Astrocyte (in vitro differentiated cells and primary cell): ENCODE measurements around the gene LGR6. TPM values are rescaled to one million over a fixed set of nuclear protein-coding genes. Genes with fewer than 3 reads are reported as not detected.

ENCODE experiments used
- DNase-seq: peaks from one replicate; pipeline ENCODE4 v3.0.0-alpha.2; 2010; ENCODE audit warnings: low read depth
- FAIRE-seq: peaks from 2 replicates; lab custom pipeline; 2011; peaks lifted over from hg19 to GRCh38; lab: Jason Lieb, UNC
- H2AFZ ChIP-seq: 2 replicates; pipeline ENCODE4 v1.6.0; 2012; ENCODE audit warnings: low read depth, low read length, inconsistent platforms
- H3K27ac ChIP-seq: 2 replicates; pipeline ENCODE4 v1.5.1; 2011; ENCODE audit warnings: low read depth, low read length, inconsistent platforms
- H3K27me3 ChIP-seq: 2 replicates; pipeline ENCODE4 v1.6.0; 2011; ENCODE audit warnings: low read length, inconsistent platforms; ENCODE audit not compliant: insufficient read depth
- H3K36me3 ChIP-seq: 2 replicates; pipeline ENCODE4 v1.5.1; 2011; ENCODE audit warnings: low read length, inconsistent platforms; ENCODE audit not compliant: insufficient read depth
- H3K4me1 ChIP-seq: 2 replicates; pipeline ENCODE4 v1.5.1; 2011; ENCODE audit warnings: low read length, inconsistent platforms; ENCODE audit not compliant: insufficient read depth
- H3K4me2 ChIP-seq: 2 replicates; pipeline ENCODE4 v1.6.0; 2012; ENCODE audit warnings: low read length, inconsistent platforms
- H3K4me3 ChIP-seq: 2 replicates; pipeline ENCODE4 v1.5.1; 2011; ENCODE audit warnings: low read depth, mild to moderate bottlenecking, low read length, inconsistent platforms; ENCODE audit not compliant: insufficient read depth
- H3K79me2 ChIP-seq: 2 replicates; pipeline ENCODE4 v1.6.0; 2012; ENCODE audit warnings: mild to moderate bottlenecking, low read length, inconsistent platforms; ENCODE audit not compliant: insufficient read depth
- H3K9ac ChIP-seq: 2 replicates; pipeline ENCODE4 v1.6.0; 2012; ENCODE audit warnings: mild to moderate bottlenecking, low read length, inconsistent platforms
- H3K9me3 ChIP-seq: 2 replicates; pipeline ENCODE4 v1.5.1; 2012; ENCODE audit warnings: low read depth, mild to moderate bottlenecking, low read length, inconsistent platforms; ENCODE audit not compliant: insufficient read depth
- H4K20me1 ChIP-seq: 2 replicates; pipeline ENCODE4 v1.6.0; 2012; ENCODE audit warnings: low read length, inconsistent platforms; ENCODE audit not compliant: insufficient read depth
- H3K27ac Mint-ChIP-seq: one replicate; pipeline ENCODE4 v1.8.0; 2021; ENCODE audit warnings: mild to moderate bottlenecking, mixed read lengths; ENCODE audit not compliant: unreplicated experiment
- H3K27me3 Mint-ChIP-seq: one replicate; pipeline ENCODE4 v1.8.0; 2021; ENCODE audit warnings: low read depth, mixed read lengths; ENCODE audit not compliant: unreplicated experiment
- H3K36me3 Mint-ChIP-seq: one replicate; pipeline ENCODE4 v1.8.0; 2021; ENCODE audit warnings: low read depth, mixed read lengths; ENCODE audit not compliant: unreplicated experiment
- H3K4me1 Mint-ChIP-seq: one replicate; pipeline ENCODE4 v1.8.0; 2021; ENCODE audit warnings: low read depth, mixed read lengths; ENCODE audit not compliant: unreplicated experiment
- H3K4me3 Mint-ChIP-seq: one replicate; pipeline ENCODE4 v1.8.0; 2021; ENCODE audit warnings: mild to moderate bottlenecking, moderate library complexity, mixed read lengths; ENCODE audit not compliant: unreplicated experiment
- H3K9me3 Mint-ChIP-seq: one replicate; pipeline ENCODE4 v1.8.0; 2021; ENCODE audit warnings: mild to moderate bottlenecking, mixed read lengths; ENCODE audit not compliant: unreplicated experiment
- CTCF ChIP-seq: IDR thresholded peaks from 2 replicates; pipeline ENCODE4 v1.5.1; 2011; ENCODE audit warnings: low read depth, mild to moderate bottlenecking, inconsistent platforms, low read length, moderate library complexity; ENCODE audit not compliant: insufficient read depth
- EZH2 ChIP-seq: IDR thresholded peaks from 2 replicates; pipeline ENCODE4 v1.6.1; 2012; ENCODE audit warnings: mild to moderate bottlenecking, low read length, inconsistent platforms; ENCODE audit not compliant: insufficient read depth
- total RNA-seq: library from RNA; stranded (reverse); gene quantifications from 2 replicates; pipeline ENCODE4 v1.2.1, GENCODE V29; 2021

The LGR6 gene
- total RNA-seq, 1 donor from 2014 or later: 0.27 TPM

GRCh38 chr1:202154766-202155477, 38.7 kb upstream of the LGR6 start:
- Histone ChIP-seq H3K79me2 (no peaks in the 10 kb centered on the region), H3K4me1 (peaks cover 5% of the 10 kb centered on the region), H3K9ac (no peak overlapping the region), H2AFZ (no peak overlapping the region), H3K27me3 (peaks cover 2% of the 10 kb centered on the region), H3K9me3 (no peaks in the 10 kb centered on the region), H3K4me2 (no peak overlapping the region), H3K27ac (no peak overlapping the region), H3K4me3 (no peak overlapping the region), H3K36me3 (no peaks in the 10 kb centered on the region), H4K20me1 (no peaks in the 10 kb centered on the region)
- Mint-ChIP-seq H3K27me3 (peaks cover 9% of the 10 kb centered on the region), H3K27ac (peak overlapping the region; percentile 79), H3K9me3 (peaks cover 3% of the 10 kb centered on the region), H3K36me3 (no peaks in the 10 kb centered on the region), H3K4me1 (peaks cover 20% of the 10 kb centered on the region), H3K4me3 (no peak overlapping the region)
- TF ChIP-seq CTCF: peak; percentile 40
- TF ChIP-seq EZH2: no peak
- DNase-seq (peak; percentile 49), FAIRE-seq (no peak)

DNA sequence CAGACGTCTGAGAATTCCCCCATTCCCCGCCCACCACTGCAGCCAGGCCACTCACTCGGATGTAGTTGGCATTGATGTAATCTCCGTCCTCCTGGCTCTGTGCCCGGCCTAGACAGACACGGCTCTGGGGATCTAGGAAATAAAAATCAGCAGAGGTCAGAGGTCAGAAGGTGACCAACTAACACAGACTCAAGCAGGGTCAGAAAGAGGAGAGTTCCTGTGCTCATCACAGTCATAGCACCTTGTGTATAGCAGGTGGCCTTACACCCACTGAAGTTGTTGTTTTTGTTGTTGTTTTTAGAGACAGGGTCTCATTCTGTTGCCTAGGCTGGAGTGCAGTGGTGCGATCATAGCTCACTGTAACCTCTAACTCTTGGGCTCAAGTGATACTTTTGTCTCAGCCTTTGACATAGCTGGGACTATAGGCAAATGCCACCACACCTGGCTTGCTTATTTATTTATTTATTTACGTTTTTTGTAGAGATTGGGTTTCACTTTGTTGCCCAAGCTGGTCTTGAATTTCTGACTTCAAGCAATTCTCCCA, 38.0 kb upstream of the LGR6 start:
- Histone ChIP-seq H3K27me3 (peaks cover 2% of the 10 kb centered on the region), H3K27ac (no peak overlapping the region), H3K4me2 (no peak overlapping the region), H3K4me1 (peaks cover 6% of the 10 kb centered on the region), H4K20me1 (no peaks in the 10 kb centered on the region), H3K79me2 (no peaks in the 10 kb centered on the region), H3K9ac (no peak overlapping the region), H3K4me3 (no peak overlapping the region), H2AFZ (no peak overlapping the region), H3K36me3 (no peaks in the 10 kb centered on the region), H3K9me3 (no peaks in the 10 kb centered on the region)
- Mint-ChIP-seq H3K27me3 (peaks cover 9% of the 10 kb centered on the region), H3K27ac (no peak overlapping the region), H3K36me3 (no peaks in the 10 kb centered on the region), H3K9me3 (peaks cover 3% of the 10 kb centered on the region), H3K4me1 (peaks cover 23% of the 10 kb centered on the region), H3K4me3 (no peak overlapping the region)
- DNase-seq (no peak), FAIRE-seq (no peak)
- no peak for TF ChIP-seq EZH2
- no peak for TF ChIP-seq CTCF

DNA sequence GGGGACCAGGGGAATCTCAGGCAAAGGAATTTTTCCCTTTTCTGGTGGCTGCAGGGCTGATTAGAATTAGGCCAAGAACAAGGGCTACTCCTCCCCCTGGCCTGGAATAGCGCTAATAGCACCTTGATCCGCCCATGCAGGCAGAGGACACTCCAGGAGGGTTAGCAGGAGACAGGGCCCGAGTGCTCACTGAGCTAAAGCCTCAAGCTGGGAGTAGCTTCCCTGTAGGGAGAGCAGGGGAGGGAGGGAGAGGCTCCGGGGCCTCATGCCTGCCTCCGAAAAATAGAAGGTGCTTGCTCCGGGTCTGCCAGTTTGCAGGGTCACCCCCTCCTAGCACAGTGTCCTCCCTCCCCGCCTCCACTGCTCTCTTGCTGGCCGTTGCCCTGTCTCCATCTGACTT, 37.0 kb upstream of the LGR6 start:
- peaks cover 10% of the 10 kb centered on the region for H3K27me3 Mint-ChIP-seq
- peaks cover 2% of the 10 kb centered on the region for H3K27me3 ChIP-seq
- H3K36me3 ChIP-seq: no peaks in the 10 kb centered on the region
- H3K9ac ChIP-seq: no peak overlapping the region
- H2AFZ ChIP-seq: no peak overlapping the region
- H3K79me2 ChIP-seq: no peaks in the 10 kb centered on the region
- H4K20me1 ChIP-seq: no peaks in the 10 kb centered on the region
- H3K9me3 ChIP-seq: no peaks in the 10 kb centered on the region
- no peak overlapping the region for H3K4me2 ChIP-seq
- no peak overlapping the region for H3K4me3 Mint-ChIP-seq
- peak overlapping the region; percentile 41 for H3K27ac Mint-ChIP-seq
- FAIRE-seq (no peak), DNase-seq (no peak)
- no peak overlapping the region for H3K27ac ChIP-seq
- no peaks in the 10 kb centered on the region for H3K36me3 Mint-ChIP-seq
- H3K4me3 ChIP-seq: no peak overlapping the region
- peaks cover 8% of the 10 kb centered on the region for H3K4me1 ChIP-seq
- H3K4me1 Mint-ChIP-seq: peaks cover 28% of the 10 kb centered on the region
- H3K9me3 Mint-ChIP-seq: no peaks in the 10 kb centered on the region
- no peak for TF ChIP-seq EZH2
